ENCODE measurements around the gene IMPDH2. TPM values are rescaled to one million over a fixed set of nuclear protein-coding genes. Genes with fewer than 3 reads are reported as not detected.
A peak's percentile ranks its signal among the peaks of the same experiment; 100 is the strongest.

The IMPDH2 gene
- total and polyA plus RNA-seq, 2 experiments from 2014 or later: 198 to 314 TPM

- H3K27me3 Mint-ChIP-seq (ENCODE audit: insufficient read depth, low read depth, poor library complexity): peaks cover 37% of the 10 kb centered on the region
- Histone ChIP-seq H3K27me3 (ENCODE audit: insufficient read depth) (no peaks in the 10 kb centered on the region), H3K79me2 (replicated peaks; ENCODE audit: insufficient read depth) (peaks cover 32% of the 10 kb centered on the region)
These were observed 4.7 kb downstream of the IMPDH2 start for GRCh38 chr3:49024449-49024848.

More at GRCh38 chr3:49024449-49024848, 4.7 kb downstream of the IMPDH2 start:
- Histone ChIP-seq H3K4me1 (ENCODE audit: insufficient read depth) (peaks cover 24% of the 10 kb centered on the region; the same call in 1 of the 2 replicates), H2AFZ (no peak overlapping the region), H3K4me3 (no peak overlapping the region), H3K27ac (ENCODE audit: low read depth) (peak overlapping the region; percentile 97; the same call in 1 of the 2 replicates), H3K4me2 (no peak overlapping the region), H3K36me3 (ENCODE audit: insufficient read depth) (peaks cover 37% of the 10 kb centered on the region), H3K9me2 (ENCODE audit: insufficient read depth) (no peaks in the 10 kb centered on the region), H4K20me1 (replicated peaks; ENCODE audit: insufficient read depth) (peaks cover 19% of the 10 kb centered on the region), H3F3A (replicated peaks; ENCODE audit: low read depth) (peaks cover 40% of the 10 kb centered on the region)
- Mint-ChIP-seq H3K4me3 (no peak overlapping the region), H3K4me1 (peaks cover 36% of the 10 kb centered on the region), H3K36me3 (ENCODE audit: low read depth) (peaks cover 68% of the 10 kb centered on the region), H3K27ac (no peak overlapping the region), H3K9me3 (no peaks in the 10 kb centered on the region; the same call in none of the 3 replicates)
- TF ChIP-seq REST (IDR thresholded peaks at IDR 0.05; ENCODE audit: unreplicated experiment): no peak
- no peak for TF ChIP-seq NANOG (IDR thresholded peaks at IDR 0.05; ENCODE audit: borderline replicate concordance)
- TF ChIP-seq ZNF462 (CRISPR knock-in tag; IDR thresholded peaks at IDR 0.05): no peak
- no peak for ATAC-seq
- no peak for DNase-seq (ENCODE audit: low spot score)
